ENCODE results near the gene IL24.

Gene IL24

DNA sequence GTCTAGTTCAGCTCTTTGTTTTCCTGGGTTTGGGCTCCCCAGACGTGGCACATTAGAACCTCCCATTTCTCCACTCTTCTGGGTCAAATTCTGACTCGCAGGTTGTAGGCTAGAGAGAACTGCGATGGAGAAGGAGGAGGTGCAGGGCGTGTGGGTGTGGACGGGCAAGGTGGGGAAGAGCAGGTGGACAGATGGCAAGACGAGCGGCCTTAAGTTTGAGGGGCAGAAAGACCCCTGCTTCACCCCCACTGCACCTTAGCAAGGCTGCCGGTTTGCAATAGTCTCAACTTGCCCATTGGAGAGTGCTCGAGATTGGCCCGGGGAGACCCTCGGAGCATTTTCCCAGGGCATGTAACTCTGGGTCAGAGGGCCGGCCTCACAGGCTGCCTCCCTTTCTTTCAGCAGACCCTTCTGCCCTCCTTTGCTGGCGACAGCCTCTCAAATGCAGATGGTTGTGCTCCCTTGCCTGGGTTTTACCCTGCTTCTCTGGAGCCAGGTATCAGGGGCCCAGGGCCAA lies 1.7 kb downstream of the IL24 start:
- DNase-seq (ENCODE audit: low spot score) = no peak
- TF ChIP-seq, protein P1, sequence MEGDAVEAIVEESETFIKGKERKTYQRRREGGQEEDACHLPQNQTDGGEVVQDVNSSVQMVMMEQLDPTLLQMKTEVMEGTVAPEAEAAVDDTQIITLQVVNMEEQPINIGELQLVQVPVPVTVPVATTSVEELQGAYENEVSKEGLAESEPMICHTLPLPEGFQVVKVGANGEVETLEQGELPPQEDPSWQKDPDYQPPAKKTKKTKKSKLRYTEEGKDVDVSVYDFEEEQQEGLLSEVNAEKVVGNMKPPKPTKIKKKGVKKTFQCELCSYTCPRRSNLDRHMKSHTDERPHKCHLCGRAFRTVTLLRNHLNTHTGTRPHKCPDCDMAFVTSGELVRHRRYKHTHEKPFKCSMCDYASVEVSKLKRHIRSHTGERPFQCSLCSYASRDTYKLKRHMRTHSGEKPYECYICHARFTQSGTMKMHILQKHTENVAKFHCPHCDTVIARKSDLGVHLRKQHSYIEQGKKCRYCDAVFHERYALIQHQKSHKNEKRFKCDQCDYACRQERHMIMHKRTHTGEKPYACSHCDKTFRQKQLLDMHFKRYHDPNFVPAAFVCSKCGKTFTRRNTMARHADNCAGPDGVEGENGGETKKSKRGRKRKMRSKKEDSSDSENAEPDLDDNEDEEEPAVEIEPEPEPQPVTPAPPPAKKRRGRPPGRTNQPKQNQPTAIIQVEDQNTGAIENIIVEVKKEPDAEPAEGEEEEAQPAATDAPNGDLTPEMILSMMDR (IDR thresholded peaks at IDR 0.05; ENCODE audit: extremely low read depth, missing control alignments) = no peak

DNA sequence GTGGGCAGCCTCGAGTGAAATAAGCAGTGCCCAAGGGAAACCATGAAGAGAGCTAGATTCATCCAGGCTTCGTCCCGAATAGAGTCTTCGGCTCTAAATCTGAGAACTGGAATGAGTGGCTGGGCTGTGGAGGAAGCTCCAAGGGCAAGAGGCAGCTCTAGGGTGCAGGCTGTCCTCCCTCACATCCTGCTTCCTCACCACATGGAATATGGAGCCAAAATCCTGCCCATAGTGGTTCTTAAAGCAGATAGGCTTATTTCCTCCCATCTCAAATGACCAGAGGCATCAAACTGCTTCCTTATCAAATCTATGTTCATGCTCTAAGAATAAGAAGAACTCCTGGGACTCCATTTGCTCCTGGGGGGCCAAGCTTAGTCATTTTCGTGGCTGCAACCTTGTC lies 2.5 kb downstream of the IL24 start:
- TF ChIP-seq, protein P1 (IDR thresholded peaks at IDR 0.05; ENCODE audit: extremely low read depth, missing control alignments) = no peak
- no peak for DNase-seq (ENCODE audit: low spot score)

DNA sequence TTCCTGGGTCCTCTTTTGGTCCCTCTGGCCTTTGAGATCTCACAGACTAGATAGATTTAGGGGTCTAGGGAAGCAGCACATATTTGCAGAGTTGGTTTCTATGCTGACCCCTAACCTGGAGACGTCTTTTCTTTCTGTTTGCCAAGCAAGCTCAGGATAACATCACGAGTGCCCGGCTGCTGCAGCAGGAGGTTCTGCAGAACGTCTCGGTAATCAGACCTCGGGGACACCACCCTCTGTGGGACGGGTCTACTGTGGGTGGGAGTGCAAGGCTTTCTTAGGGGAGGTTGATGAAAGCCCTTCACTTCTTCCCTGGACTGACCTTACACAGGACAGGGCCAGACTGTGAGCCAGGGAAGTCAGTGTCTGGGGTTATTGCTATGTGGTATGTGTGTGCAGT lies 2.9 kb downstream of the IL24 start:
- no peak for DNase-seq (ENCODE audit: low spot score)
- TF ChIP-seq, protein P1 (IDR thresholded peaks at IDR 0.05; ENCODE audit: extremely low read depth, missing control alignments) = no peak

DNA sequence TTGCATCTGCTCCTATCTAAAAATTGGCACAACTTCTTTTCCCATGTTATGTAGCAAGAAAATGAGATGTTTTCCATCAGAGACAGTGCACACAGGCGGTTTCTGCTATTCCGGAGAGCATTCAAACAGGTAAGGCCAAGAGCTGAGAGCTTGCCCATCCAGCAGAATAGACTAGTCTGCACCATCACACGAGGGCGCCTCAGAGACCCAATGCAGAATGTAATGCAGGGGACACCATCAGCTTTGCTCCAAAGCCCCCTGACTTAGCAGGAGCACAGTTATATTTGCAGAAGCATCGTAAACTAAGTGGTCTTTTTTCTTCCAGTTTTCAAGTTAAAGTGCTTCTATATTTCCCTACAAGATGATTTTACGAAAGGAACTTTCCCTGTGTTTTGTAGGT lies 4.7 kb downstream of the IL24 start:
- TF ChIP-seq, protein P1 (IDR thresholded peaks at IDR 0.05; ENCODE audit: extremely low read depth, missing control alignments) = no peak
- no peak for DNase-seq (ENCODE audit: low spot score)

DNA sequence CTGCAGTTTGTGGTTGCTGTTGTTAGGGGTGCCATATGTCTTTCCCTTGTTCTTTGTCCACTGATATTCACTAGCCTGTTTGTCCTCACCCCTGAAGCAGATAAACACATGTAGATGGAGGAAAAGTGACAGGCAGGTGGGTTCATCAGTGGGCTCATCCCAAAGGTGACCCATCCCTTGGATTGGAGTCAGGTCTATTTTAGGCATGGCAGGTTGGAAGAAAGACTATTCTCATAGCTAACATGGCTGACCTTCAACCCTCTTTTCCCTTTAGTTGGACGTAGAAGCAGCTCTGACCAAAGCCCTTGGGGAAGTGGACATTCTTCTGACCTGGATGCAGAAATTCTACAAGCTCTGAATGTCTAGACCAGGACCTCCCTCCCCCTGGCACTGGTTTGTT lies 5.5 kb downstream of the IL24 start:
- no peak for DNase-seq (ENCODE audit: low spot score)
- TF ChIP-seq, protein P1 (IDR thresholded peaks at IDR 0.05; ENCODE audit: extremely low read depth, missing control alignments) = no peak

DNA sequence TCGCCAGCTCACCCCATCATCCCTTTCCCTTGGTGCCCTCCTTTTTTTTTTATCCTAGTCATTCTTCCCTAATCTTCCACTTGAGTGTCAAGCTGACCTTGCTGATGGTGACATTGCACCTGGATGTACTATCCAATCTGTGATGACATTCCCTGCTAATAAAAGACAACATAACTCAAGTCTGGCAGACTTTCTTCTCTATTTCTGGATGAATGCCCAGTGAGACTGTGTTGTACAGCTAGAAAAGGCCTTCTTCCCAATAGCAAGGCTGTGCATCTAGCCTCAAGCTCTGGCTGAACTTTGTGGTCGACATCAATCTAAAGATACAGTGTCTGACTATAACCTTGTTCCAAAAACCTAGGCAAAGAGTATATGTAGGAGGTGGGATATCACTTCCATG lies 6.4 kb downstream of the IL24 start:
- no peak for DNase-seq (ENCODE audit: low spot score)
- TF ChIP-seq, protein P1 (IDR thresholded peaks at IDR 0.05; ENCODE audit: extremely low read depth, missing control alignments) = no peak

DNA sequence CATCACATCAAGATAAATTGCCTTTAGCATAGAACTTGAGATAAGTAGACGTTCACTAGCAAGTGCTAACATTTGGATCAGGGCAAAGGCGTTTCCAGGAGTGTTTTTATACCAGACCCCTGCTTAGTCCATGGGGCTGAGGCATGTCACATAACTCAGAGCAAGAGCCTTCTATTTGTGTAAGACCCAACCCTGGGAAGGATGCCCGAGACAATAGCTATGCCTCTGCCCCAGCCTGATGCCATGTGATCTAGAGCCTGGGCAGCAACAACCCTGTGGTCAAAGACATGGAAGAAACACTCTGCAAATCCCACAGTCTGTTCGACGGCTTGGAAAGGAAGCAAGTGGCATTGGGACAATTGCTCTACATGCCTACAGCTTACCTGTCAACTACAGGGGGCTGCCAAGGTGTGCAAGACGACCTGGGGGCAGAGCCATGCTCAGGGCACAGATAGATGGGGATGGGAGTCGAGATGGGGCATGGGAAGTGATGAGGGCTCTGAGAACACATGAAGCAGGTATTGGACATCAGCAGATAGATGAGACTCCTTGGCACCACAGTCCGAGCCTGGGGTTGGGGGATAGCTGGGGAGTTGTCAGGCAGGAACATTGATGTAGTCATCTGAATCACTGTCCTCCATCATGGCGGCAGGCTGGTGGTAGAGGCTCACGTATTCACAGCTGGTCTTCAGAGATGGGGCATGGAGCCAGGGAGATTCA lies 7.3 kb downstream of the IL24 start:
- DNase-seq (ENCODE audit: low spot score) = no peak
- TF ChIP-seq, protein P1 (IDR thresholded peaks at IDR 0.05; ENCODE audit: extremely low read depth, missing control alignments) = no peak
